H1 (cell line): Measurements from ENCODE around the gene ADTRP. TPM values are rescaled to one million over a fixed set of nuclear protein-coding genes. Genes with fewer than 3 reads are reported as not detected.

Source experiments
- CTCF ChIA-PET: fragments of 300-600 bp; sonication (Branson Sonifier 250); formaldehyde crosslinking; loops from one replicate; lab custom pipeline; 2021; ENCODE audit not compliant: partially characterized antibody; lab: Charles Lee
- POLR2A ChIA-PET: fragments of 300-600 bp; sonication (Branson Sonifier 250); formaldehyde crosslinking; loops from one replicate; lab custom pipeline; 2021; ENCODE audit warnings: inconsistent platforms; ENCODE audit not compliant: partially characterized antibody; lab: Charles Lee
- DNase-seq, 2 experiments: peaks; one replicate each; pipeline versions ENCODE4 v3.0.0 to v3.0.0-alpha.2; 2010 to 2022; ENCODE audit warnings: low spot score in 2 of 2, low read depth in 1 of 2, mixed read lengths in 1 of 2
- FAIRE-seq: peaks from 2 replicates; lab custom pipeline; 2011; peaks lifted over from hg19 to GRCh38; lab: Jason Lieb, UNC
- H2AFZ ChIP-seq: 2 replicates; pipeline ENCODE4 v1.8.1; 2012; ENCODE audit warnings: low read length, inconsistent platforms
- H2AK5ac ChIP-seq: 2 replicates; pipeline ENCODE4 v1.6.1; 2013; ENCODE audit warnings: low read depth, low read length
- H2BK120ac ChIP-seq: replicated peaks from 2 replicates; pipeline ENCODE3; 2013; ENCODE audit warnings: low read depth, low read length, inconsistent platforms
- H2BK12ac ChIP-seq: 2 replicates; pipeline ENCODE4 v1.6.1; 2013; ENCODE audit warnings: low read depth, low read length
- H2BK15ac ChIP-seq: 2 replicates; pipeline ENCODE4 v1.6.1; 2013; ENCODE audit warnings: low read length
- H2BK20ac ChIP-seq: 2 replicates; pipeline ENCODE4 v1.6.1; 2013; ENCODE audit warnings: low read length
- H2BK5ac ChIP-seq: 2 replicates; pipeline ENCODE4 v1.6.1; 2013; ENCODE audit warnings: low read depth, low read length
- H3K14ac ChIP-seq: 2 replicates; pipeline ENCODE4 v1.6.1; 2013; ENCODE audit warnings: inconsistent platforms; ENCODE audit not compliant: insufficient read length
- H3K18ac ChIP-seq: 2 replicates; pipeline ENCODE4 v1.6.1; 2013; ENCODE audit warnings: low read length; ENCODE audit errors: extremely low read depth
- H3K23ac ChIP-seq: 2 replicates; pipeline ENCODE4 v1.6.1; 2013; ENCODE audit warnings: inconsistent platforms; ENCODE audit not compliant: insufficient read length
- H3K23me2 ChIP-seq: 2 replicates; pipeline ENCODE4 v1.6.1; 2013; ENCODE audit warnings: low read depth, low read length
- H3K27ac ChIP-seq: 2 replicates; pipeline ENCODE4 v1.6.1; 2011; ENCODE audit warnings: low read depth, low read length, inconsistent platforms
- H3K27me3 ChIP-seq, 4 experiments: replicated peaks in 1 of 4; 1 replicate in 1 of 4; 2 replicates in 3 of 4; pipeline versions ENCODE4 v1.6.1 to v1.8.1; 2011 to 2013; ENCODE audit warnings: low read length in 3 of 4, mild to moderate bottlenecking in 3 of 4, inconsistent platforms in 2 of 4, mixed read lengths in 2 of 4, moderate library complexity in 1 of 4; ENCODE audit not compliant: control insufficient read depth in 3 of 4, insufficient read depth in 3 of 4; ENCODE audit errors: extremely low read depth in 1 of 4
- H3K36me3 ChIP-seq, 4 experiments: 2 replicates each; pipeline versions ENCODE4 v1.6.1 to v1.8.1; 2011 to 2013; ENCODE audit warnings: mild to moderate bottlenecking in 4 of 4, low read length in 3 of 4, moderate library complexity in 2 of 4, control low read depth in 1 of 4, inconsistent platforms in 1 of 4; ENCODE audit not compliant: insufficient read depth in 4 of 4, control insufficient read depth in 2 of 4
- H3K4ac ChIP-seq: replicated peaks from 2 replicates; pipeline ENCODE3; 2013; ENCODE audit warnings: low read length, low read depth, mixed read lengths, inconsistent platforms; ENCODE audit not compliant: insufficient read length
- H3K4me1 ChIP-seq, 4 experiments: replicated peaks in 1 of 4; 1 replicate in 1 of 4; 2 replicates in 3 of 4; pipeline versions ENCODE4 v1.6.1 to v1.8.1; 2011 to 2013; ENCODE audit warnings: low read length in 3 of 4, inconsistent platforms in 2 of 4, mixed read lengths in 1 of 4; ENCODE audit not compliant: insufficient read depth in 4 of 4, control insufficient read depth in 3 of 4
- H3K4me2 ChIP-seq, 2 experiments: 2 replicates each; pipeline versions ENCODE4 v1.6.1 to v1.8.1; 2011 to 2013; ENCODE audit warnings: low read depth in 2 of 2, low read length in 2 of 2, control low read depth in 1 of 2, inconsistent platforms in 1 of 2, mild to moderate bottlenecking in 1 of 2; ENCODE audit not compliant: insufficient read depth in 1 of 2
- H3K4me3 ChIP-seq, 4 experiments: fragments of 200-600, 300-600 bp in 1 of 4; sonication (generic), shearing (Covaris generic), sonication (Bioruptor Twin) in 1 of 4; 2 replicates each; pipeline versions ENCODE4 v1.5.1 to v1.8.1; 2011 to 2016; ENCODE audit warnings: low read length in 4 of 4, low read depth in 3 of 4, control low read depth in 2 of 4, inconsistent platforms in 2 of 4, mild to moderate bottlenecking in 2 of 4, mixed read lengths in 1 of 4, moderate library complexity in 1 of 4; ENCODE audit not compliant: insufficient read depth in 2 of 4; ENCODE audit errors: extremely low read depth in 1 of 4
- H3K56ac ChIP-seq: replicated peaks from 2 replicates; pipeline ENCODE3; 2013; ENCODE audit warnings: low read depth, mild to moderate bottlenecking, mixed read lengths, low read length, inconsistent platforms; ENCODE audit not compliant: insufficient read length
- H3K79me1 ChIP-seq: 2 replicates; pipeline ENCODE4 v1.6.1; 2013; ENCODE audit warnings: low read depth, low read length, control low read depth
- H3K79me2 ChIP-seq, 2 experiments: 2 replicates each; pipeline versions ENCODE4 v1.6.1 to v1.8.1; 2012 to 2013; ENCODE audit warnings: low read length in 2 of 2, mild to moderate bottlenecking in 2 of 2, inconsistent platforms in 1 of 2; ENCODE audit not compliant: insufficient read depth in 2 of 2, control insufficient read depth in 1 of 2
- H3K9ac ChIP-seq, 4 experiments: replicated peaks in 1 of 4; 1 replicate in 1 of 4; 2 replicates in 3 of 4; pipeline versions ENCODE4 v1.6.1 to v1.8.1; 2011 to 2013; ENCODE audit warnings: low read depth in 3 of 4, low read length in 3 of 4, control low read depth in 2 of 4, mild to moderate bottlenecking in 2 of 4, moderate library complexity in 2 of 4, inconsistent platforms in 1 of 4; ENCODE audit errors: extremely low read depth in 1 of 4
- H3K9me3 ChIP-seq, 2 experiments: 2 replicates each; pipeline versions ENCODE4 v1.6.1 to v1.8.1; 2012 to 2013; ENCODE audit warnings: mild to moderate bottlenecking in 2 of 2, moderate library complexity in 2 of 2, control low read depth in 1 of 2, inconsistent platforms in 1 of 2, low read depth in 1 of 2, low read length in 1 of 2, mixed read lengths in 1 of 2; ENCODE audit not compliant: insufficient read depth in 2 of 2
- H4K20me1 ChIP-seq, 2 experiments: replicated peaks in 1 of 2; 2 replicates each; pipeline versions ENCODE3 to v1.8.1; 2011 to 2013; ENCODE audit warnings: inconsistent platforms in 2 of 2, low read length in 2 of 2, mild to moderate bottlenecking in 1 of 2; ENCODE audit not compliant: insufficient read depth in 2 of 2, control insufficient read depth in 1 of 2
- H4K5ac ChIP-seq: 2 replicates; pipeline ENCODE4 v1.6.1; 2013; ENCODE audit warnings: low read length, low read depth, mixed read lengths, inconsistent platforms; ENCODE audit not compliant: insufficient read length
- H4K8ac ChIP-seq: 2 replicates; pipeline ENCODE4 v1.8.0; 2013; ENCODE audit warnings: mild to moderate bottlenecking, moderate library complexity, low read length, inconsistent platforms; ENCODE audit not compliant: insufficient read depth; ENCODE audit errors: extremely low read depth
- H4K91ac ChIP-seq: replicated peaks from 2 replicates; pipeline ENCODE3; 2013; ENCODE audit warnings: low read length, mixed read lengths, inconsistent platforms; ENCODE audit not compliant: insufficient read length
- ATF2 ChIP-seq: IDR thresholded peaks from 2 replicates; pipeline ENCODE4 v1.6.1; 2012; ENCODE audit warnings: low read length, inconsistent platforms
- CBX5 ChIP-seq: fragments of 300-800, 300-1000 bp; sonication (generic); IDR thresholded peaks from 2 replicates; pipeline ENCODE4 v1.7.1; 2016; ENCODE audit warnings: antibody characterized with exemption, low read length, low read depth
- CEBPB ChIP-seq: IDR thresholded peaks from 2 replicates; pipeline ENCODE4 v1.6.1; 2012; ENCODE audit warnings: low read depth, low read length
- CHD1 ChIP-seq: IDR thresholded peaks from 2 replicates; pipeline ENCODE4 v1.6.1; 2012; ENCODE audit warnings: low read depth, low read length, improper control_type of control experiment
- E2F6 ChIP-seq: IDR thresholded peaks from 2 replicates; pipeline ENCODE4 v1.6.1; 2012; ENCODE audit warnings: inconsistent platforms
- EGR1 ChIP-seq: IDR thresholded peaks from 2 replicates; pipeline ENCODE4 v1.6.1; 2011; ENCODE audit warnings: low read depth, low read length, borderline replicate concordance
- GTF2F1 ChIP-seq: IDR thresholded peaks from 2 replicates; pipeline ENCODE4 v1.6.1; 2012; ENCODE audit warnings: low read depth, low read length, improper control_type of control experiment, borderline replicate concordance
- PHF8 ChIP-seq: fragments of 200-600 bp; sonication (generic); conservative IDR thresholded peaks from 2 replicates; pipeline ENCODE4 v1.7.1; 2012; ENCODE audit warnings: low read depth, mild to moderate bottlenecking, inconsistent platforms, low read length, moderate library complexity
- POLR2A ChIP-seq, 2 experiments: IDR thresholded peaks; 1 replicate in 1 of 2; 2 replicates in 1 of 2; pipeline ENCODE4 v1.6.1; 2011; ENCODE audit warnings: low read depth in 2 of 2, low read length in 2 of 2, mild to moderate bottlenecking in 2 of 2; ENCODE audit errors: control extremely low read depth in 1 of 2
- RFX5 ChIP-seq: IDR thresholded peaks from 2 replicates; pipeline ENCODE4 v1.6.1; 2011; ENCODE audit warnings: low read depth, low read length, improper control_type of control experiment, borderline replicate concordance
- SIRT6 ChIP-seq: IDR thresholded peaks from one replicate; pipeline ENCODE4 v1.7.1; 2012; ENCODE audit warnings: low read length, inconsistent platforms
- SP4 ChIP-seq: IDR thresholded peaks from 2 replicates; pipeline ENCODE4 v1.6.1; 2012; ENCODE audit warnings: low read length, inconsistent platforms
- SUZ12 ChIP-seq: fragments of 200-600 bp; sonication (generic); IDR thresholded peaks from 2 replicates; pipeline ENCODE4 v1.6.1; 2012; ENCODE audit warnings: mild to moderate bottlenecking, inconsistent platforms, low read length, moderate library complexity, mixed read lengths
- TEAD4 ChIP-seq: IDR thresholded peaks from 2 replicates; pipeline ENCODE4 v1.6.1; 2012; ENCODE audit warnings: low read depth, low read length, inconsistent platforms, mixed read lengths
- WGBS, 2 experiments: shearing (Covaris generic) in 1 of 2; methylation state at CpG; one replicate each; pipeline versions ENCODE4 v1.1.6 to v1.1.7; 2013 to 2015; ENCODE audit warnings: low lambda C conversion rate in 2 of 2, mixed read lengths in 2 of 2, inconsistent platforms in 1 of 2, low coverage in 1 of 2, missing lambda C conversion rate in 1 of 2; ENCODE audit not compliant: insufficient replicate concordance in 2 of 2, insufficient coverage in 1 of 2, insufficient read length in 1 of 2; ENCODE audit errors: extremely low coverage in 1 of 2, missing lambda C conversion rate in 1 of 2; 5-methylcytosine and 5-hydroxymethylcytosine counted together
- polyA plus RNA-seq, 7 experiments: library from polyadenylated mRNA; depleted of rRNA in 3 of 7; stranded (reverse) in 5 of 7; unstranded in 2 of 7; fragments of >200 nt in 5 of 7; fragments of 200-250 nt in 2 of 7; gene quantifications; 1 replicate in 5 of 7; 2 replicates in 1 of 7; 4 replicates in 1 of 7; pipeline versions ENCODE4 v1.2.1 to v1.2.3, GENCODE V29; 2011 to 2013; ENCODE audit warnings: missing spikeins in 2 of 7, mixed read lengths in 2 of 7
- total RNA-seq: library from RNA; stranded (reverse); fragmentation: NEBNext Ultra II Directional; extraction: Animal tissue kit (Norgen Biotek cat#: 25700); gene quantifications from 2 replicates; pipeline ENCODE4 v1.2.1, GENCODE V29; 2021

The ADTRP gene
- total and polyA plus RNA-seq, 2 of the 8 experiments (the other 6 are each of a cell fraction or from before 2014, with no cell fraction given): 0.08 to 0.45 TPM

GRCh38 chr6:11778036-11778435 lies 567 bp downstream of the ADTRP start:
- H3K23ac ChIP-seq: no peak overlapping the region
- POLR2A ChIA-PET: no interaction called here
- TF ChIP-seq EGR1 (no peak), RFX5 (no peak), CEBPB (no peak), POLR2A (IDR thresholded peaks at IDR 0.05; ENCODE audit: control extremely low read depth in 1 of 2, low read depth in 2 of 2, low read length in 2 of 2) (no peak), SIRT6 (no peak), CHD1 (no peak), E2F6 (no peak), ATF2 (no peak), GTF2F1 (no peak), PHF8 (no peak), TEAD4 (no peak), CBX5 (no peak), SP4 (no peak), SUZ12 (no peak)

More at GRCh38 chr6:11778036-11778435, 567 bp downstream of the ADTRP start:
- H4K91ac ChIP-seq: no peak overlapping the region
- CTCF ChIA-PET: interaction anchor here (1.1 to 1.5 kb wide), 3 partner anchors 8 to 27 kb away, joined by 4 to 5 read pairs (median 4); no protein-coding TSS in a partner anchor
- H3K14ac ChIP-seq: no peak overlapping the region
- no peak overlapping the region for H2AK5ac ChIP-seq
- H2BK12ac ChIP-seq: no peak overlapping the region
- no peaks in the 10 kb centered on the region for H3K79me1 ChIP-seq
- H3K9ac ChIP-seq: no peak overlapping the region
- H2BK120ac ChIP-seq: no peak overlapping the region
- no peak overlapping the region for H3K18ac ChIP-seq
- DNase-seq: no peak
- no peak overlapping the region for H2BK20ac ChIP-seq
- H4K5ac ChIP-seq: no peak overlapping the region
- no peak for FAIRE-seq
- no peaks in the 10 kb centered on the region for H3K9me3 ChIP-seq
- no peak overlapping the region for H3K4me3 ChIP-seq
- H3K27ac ChIP-seq: no peak overlapping the region
- 88% methylated on average over 2 of the region's 2 CpGs; no CpG with 5 or more reads in 1 of the 2 experiments for WGBS, 2 experiments
- H3K27me3 ChIP-seq: no peaks in the 10 kb centered on the region
- no peaks in the 10 kb centered on the region for H3K4me1 ChIP-seq
- no peaks in the 10 kb centered on the region for H3K79me2 ChIP-seq
- no peak overlapping the region for H3K4me2 ChIP-seq
- H4K20me1 ChIP-seq: no peaks in the 10 kb centered on the region
- no peak overlapping the region for H3K4ac ChIP-seq
- no peak overlapping the region for H2BK15ac ChIP-seq
- H2BK5ac ChIP-seq: no peak overlapping the region
- H2AFZ ChIP-seq: no peak overlapping the region
- no peaks in the 10 kb centered on the region for H3K23me2 ChIP-seq
- H3K36me3 ChIP-seq: no peaks in the 10 kb centered on the region
- H3K56ac ChIP-seq: no peak overlapping the region
- H4K8ac ChIP-seq: no peak overlapping the region
